Ishikawa (cell line): ENCODE measurements around the gene HOPX.

Experiments
- CEBPB ChIP-seq: IDR thresholded peaks from 2 replicates; pipeline ENCODE4 v1.6.1; 2012
- EGR1 ChIP-seq: IDR thresholded peaks from 2 replicates; pipeline ENCODE4 v1.6.1; 2012
- EP300 ChIP-seq: IDR thresholded peaks from 2 replicates; pipeline ENCODE4 v1.6.1; 2012; ENCODE audit warnings: borderline replicate concordance
- FOXM1 ChIP-seq: IDR thresholded peaks from 2 replicates; pipeline ENCODE4 v1.6.1; 2012; ENCODE audit warnings: low read depth, borderline replicate concordance
- RAD21 ChIP-seq: IDR thresholded peaks from 2 replicates; pipeline ENCODE4 v1.6.1; 2012; ENCODE audit warnings: low read depth
- TAF1 ChIP-seq: IDR thresholded peaks from 2 replicates; pipeline ENCODE4 v1.6.1; 2012; ENCODE audit warnings: low read depth, mild to moderate bottlenecking
- YY1 ChIP-seq: IDR thresholded peaks from 2 replicates; pipeline ENCODE4 v1.6.1; 2012; ENCODE audit warnings: low read depth
- TF ChIP-seq, protein P1 (sequence below): IDR thresholded peaks from 2 replicates; pipeline ENCODE4 v1.6.1; 2012

DNA sequence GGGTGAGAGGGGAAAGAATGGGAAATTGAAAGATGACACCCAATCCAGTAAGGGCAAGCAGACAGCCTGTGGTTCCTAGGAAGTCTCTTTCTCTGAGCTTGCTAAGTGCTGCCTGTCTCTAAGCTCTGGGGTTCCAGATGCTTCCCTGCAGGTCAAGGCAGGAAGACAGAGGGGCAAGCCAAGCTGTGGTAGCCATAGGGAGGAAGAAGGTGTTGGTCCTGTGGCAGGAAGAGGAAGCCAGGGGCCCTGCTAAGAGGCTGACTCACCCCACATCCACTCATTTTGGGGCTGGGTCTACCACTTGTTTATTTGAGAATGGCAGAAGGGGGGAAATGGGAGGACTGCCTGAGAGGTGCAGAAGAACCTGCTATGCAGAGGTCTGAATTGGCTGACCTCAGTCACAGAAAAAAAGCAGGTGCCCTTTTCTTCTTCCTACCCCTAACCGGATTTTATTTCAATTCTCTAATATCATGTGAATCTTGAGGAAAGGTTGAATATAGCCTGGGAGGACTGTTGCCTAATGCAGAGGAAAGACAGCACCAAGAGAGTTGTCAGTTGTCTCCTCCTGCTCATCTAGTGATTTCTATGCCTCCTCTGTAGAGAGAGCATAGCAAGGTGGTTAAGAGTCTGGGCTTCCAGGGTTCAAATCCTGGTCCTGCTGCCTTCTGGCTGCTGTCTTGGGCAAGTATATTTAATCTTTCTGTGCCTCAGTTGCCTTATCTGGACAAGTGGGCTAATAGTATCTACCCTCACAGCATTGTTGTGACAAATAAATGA is 27.4 kb downstream of the HOPX start:
- TF ChIP-seq, protein P1, sequence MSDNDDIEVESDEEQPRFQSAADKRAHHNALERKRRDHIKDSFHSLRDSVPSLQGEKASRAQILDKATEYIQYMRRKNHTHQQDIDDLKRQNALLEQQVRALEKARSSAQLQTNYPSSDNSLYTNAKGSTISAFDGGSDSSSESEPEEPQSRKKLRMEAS = no peak
- TF ChIP-seq RAD21 (no peak), EP300 (no peak), TAF1 (no peak), EGR1 (no peak), YY1 (no peak), CEBPB (no peak), FOXM1 (no peak)
